Prostate gland (tissue), 2 donors: ENCODE data around the gene TCF4. TPM values are rescaled to one million over a fixed set of nuclear protein-coding genes. Genes with fewer than 3 reads are reported as not detected.

ENCODE experiments used
- DNase-seq: peaks from one replicate; pipeline ENCODE4 v3.0.0-alpha.2; 2019; ENCODE audit warnings: low spot score
- H3K27ac ChIP-seq, 2 donors: fragments of 200-600 bp; sonication (generic); 2 replicates each; pipeline ENCODE4 v1.5.1; 2017 to 2019
- H3K27me3 ChIP-seq: fragments of 200-600 bp; sonication (generic); replicated peaks from 2 replicates; pipeline ENCODE4 v1.5.1; 2019; ENCODE audit not compliant: insufficient read depth
- H3K36me3 ChIP-seq, 2 donors: fragments of 200-600 bp; sonication (generic); 1 replicate in 1 of 2; 2 replicates in 1 of 2; pipeline versions ENCODE4 v1.5.1 to v1.8.1; 2017 to 2019
- H3K4me1 ChIP-seq: fragments of 200-600 bp; sonication (generic); replicated peaks from 2 replicates; pipeline ENCODE4 v1.5.1; 2019
- H3K4me3 ChIP-seq, 2 donors: fragments of 200-600 bp; sonication (generic); 2 replicates each; pipeline ENCODE4 v1.5.1; 2017 to 2019
- H3K9me3 ChIP-seq: fragments of 200-600 bp; sonication (generic); 2 replicates; pipeline ENCODE4 v1.5.1; 2017
- POLR2A ChIP-seq: fragments of 450-650 bp; IDR thresholded peaks from one replicate; pipeline ENCODE4 v1.6.1; 2016; ENCODE audit warnings: antibody characterized with exemption, mild to moderate bottlenecking
- POLR2AphosphoS5 ChIP-seq: sonication (generic); formaldehyde crosslinking; IDR thresholded peaks from one replicate; pipeline ENCODE4 v1.6.1; 2017; ENCODE audit warnings: antibody characterized with exemption
- WGBS: methylation state at CpG from one replicate; pipeline ENCODE4 v1.1.5; 2018; 5-methylcytosine and 5-hydroxymethylcytosine counted together
- intact Hi-C: fragments of 100-400 bp; cut with DNase I; formaldehyde crosslinking; loops from one replicate; pipeline ENCODE4 v1.14.2; 2022
- total RNA-seq, 2 donors: library from RNA; depleted of rRNA; stranded (reverse); fragments of >200 nt; gene quantifications; one replicate each; pipeline ENCODE4 v1.1.0, GENCODE V29; 2016
- TF ChIP-seq, protein P1 (sequence below), 4 experiments: fragments of 200-600 bp in 2 of 4; fragments of 450-650 bp in 2 of 4; sonication (generic) in 2 of 4; IDR thresholded peaks; 1 replicate in 3 of 4; 2 replicates in 1 of 4; pipeline ENCODE4 v1.5.1; 2016 to 2019; ENCODE audit warnings: antibody characterized with exemption in 4 of 4, mild to moderate bottlenecking in 2 of 4, moderate library complexity in 2 of 4

The TCF4 gene
- total RNA-seq, 2 donors from 2014 or later: 29.8 to 87.2 TPM

- Histone ChIP-seq H3K9me3 (no peaks in the 10 kb centered on the region), H3K4me3 (no peak overlapping the region), H3K27ac (no peak overlapping the region), H3K36me3 (no peaks in the 10 kb centered on the region), H3K4me1 (no peaks in the 10 kb centered on the region), H3K27me3 (no peaks in the 10 kb centered on the region)
- no peak for DNase-seq
- WGBS: 87% methylated on average over 3 of the region's 3 CpGs
- intact Hi-C loops: no loop called here
- TF ChIP-seq POLR2AphosphoS5: no peak
- TF ChIP-seq POLR2A: no peak
- TF ChIP-seq, protein P1, sequence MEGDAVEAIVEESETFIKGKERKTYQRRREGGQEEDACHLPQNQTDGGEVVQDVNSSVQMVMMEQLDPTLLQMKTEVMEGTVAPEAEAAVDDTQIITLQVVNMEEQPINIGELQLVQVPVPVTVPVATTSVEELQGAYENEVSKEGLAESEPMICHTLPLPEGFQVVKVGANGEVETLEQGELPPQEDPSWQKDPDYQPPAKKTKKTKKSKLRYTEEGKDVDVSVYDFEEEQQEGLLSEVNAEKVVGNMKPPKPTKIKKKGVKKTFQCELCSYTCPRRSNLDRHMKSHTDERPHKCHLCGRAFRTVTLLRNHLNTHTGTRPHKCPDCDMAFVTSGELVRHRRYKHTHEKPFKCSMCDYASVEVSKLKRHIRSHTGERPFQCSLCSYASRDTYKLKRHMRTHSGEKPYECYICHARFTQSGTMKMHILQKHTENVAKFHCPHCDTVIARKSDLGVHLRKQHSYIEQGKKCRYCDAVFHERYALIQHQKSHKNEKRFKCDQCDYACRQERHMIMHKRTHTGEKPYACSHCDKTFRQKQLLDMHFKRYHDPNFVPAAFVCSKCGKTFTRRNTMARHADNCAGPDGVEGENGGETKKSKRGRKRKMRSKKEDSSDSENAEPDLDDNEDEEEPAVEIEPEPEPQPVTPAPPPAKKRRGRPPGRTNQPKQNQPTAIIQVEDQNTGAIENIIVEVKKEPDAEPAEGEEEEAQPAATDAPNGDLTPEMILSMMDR (IDR thresholded peaks at IDR 0.05): no peak
Measured at GRCh38 chr18:55353391-55353790, 234.6 kb downstream of the TCF4 start.

GRCh38 chr18:55351980-55352714 is 235.8 kb downstream of the TCF4 start:
- 99% methylated on average over 3 of the region's 3 CpGs for whole genome bisulfite sequencing
- Histone ChIP-seq H3K4me3 (no peak overlapping the region), H3K36me3 (no peaks in the 10 kb centered on the region), H3K27me3 (no peaks in the 10 kb centered on the region), H3K9me3 (no peaks in the 10 kb centered on the region), H3K27ac (no peak overlapping the region), H3K4me1 (no peaks in the 10 kb centered on the region)
- no peak for TF ChIP-seq POLR2AphosphoS5
- no peak for TF ChIP-seq POLR2A
- TF ChIP-seq, protein P1 (IDR thresholded peaks at IDR 0.05): no peak
- no peak for DNase-seq
- intact Hi-C loops: no loop called here

GRCh38 chr18:55351241-55351691 is 236.7 kb downstream of the TCF4 start:
- TF ChIP-seq POLR2AphosphoS5: no peak
- TF ChIP-seq POLR2A: no peak
- TF ChIP-seq, protein P1 (IDR thresholded peaks at IDR 0.05): no peak
- no peak overlapping the region for H3K27ac ChIP-seq
- H3K4me3 ChIP-seq: no peak overlapping the region
- H3K9me3 ChIP-seq: no peaks in the 10 kb centered on the region
- H3K4me1 ChIP-seq: no peaks in the 10 kb centered on the region
- WGBS: 65% methylated on average over 6 of the region's 6 CpGs
- H3K27me3 ChIP-seq: no peaks in the 10 kb centered on the region
- no peak for DNase-seq
- H3K36me3 ChIP-seq: no peaks in the 10 kb centered on the region
- intact Hi-C loops: no loop called here

GRCh38 chr18:55349685-55350084 is 238.3 kb downstream of the TCF4 start:
- no peak for DNase-seq
- intact Hi-C loops: loop anchor here (10.0 kb wide), 1 partner anchor 1225 kb away; no protein-coding TSS in a partner anchor
- Histone ChIP-seq H3K27me3 (no peaks in the 10 kb centered on the region), H3K9me3 (no peaks in the 10 kb centered on the region), H3K36me3 (no peaks in the 10 kb centered on the region), H3K4me3 (no peak overlapping the region), H3K4me1 (no peaks in the 10 kb centered on the region), H3K27ac (no peak overlapping the region)
- TF ChIP-seq POLR2A: no peak
- TF ChIP-seq POLR2AphosphoS5: no peak
- TF ChIP-seq, protein P1 (IDR thresholded peaks at IDR 0.05): no peak
- WGBS: 73% methylated on average over 1 of the region's 1 CpG
